ENCODE data around the gene POLD3.

DNA sequence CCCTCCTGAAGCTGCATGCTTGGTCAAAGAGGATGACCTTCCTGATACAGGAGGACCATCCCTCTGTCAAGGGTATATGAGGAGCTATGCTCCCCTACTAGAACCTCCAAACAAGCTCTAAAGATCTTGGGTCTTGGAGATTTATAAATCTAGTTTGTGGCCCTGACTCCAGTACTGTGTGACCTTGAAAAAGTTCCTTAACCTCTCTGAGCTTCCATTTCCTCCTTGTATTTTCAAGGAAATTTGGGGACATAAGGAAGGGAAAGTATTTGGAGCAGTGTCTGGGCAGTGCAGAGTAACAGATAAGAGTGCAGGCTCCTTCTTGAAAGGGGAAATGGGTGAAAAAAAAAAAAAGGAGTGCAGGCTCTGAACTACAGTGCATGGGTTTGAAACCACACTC is 93.0 kb downstream of the POLD3 start:
- TF ChIP-seq POLR2A (IDR thresholded peaks at IDR 0.05), result no peak
- TF ChIP-seq, protein P1, sequence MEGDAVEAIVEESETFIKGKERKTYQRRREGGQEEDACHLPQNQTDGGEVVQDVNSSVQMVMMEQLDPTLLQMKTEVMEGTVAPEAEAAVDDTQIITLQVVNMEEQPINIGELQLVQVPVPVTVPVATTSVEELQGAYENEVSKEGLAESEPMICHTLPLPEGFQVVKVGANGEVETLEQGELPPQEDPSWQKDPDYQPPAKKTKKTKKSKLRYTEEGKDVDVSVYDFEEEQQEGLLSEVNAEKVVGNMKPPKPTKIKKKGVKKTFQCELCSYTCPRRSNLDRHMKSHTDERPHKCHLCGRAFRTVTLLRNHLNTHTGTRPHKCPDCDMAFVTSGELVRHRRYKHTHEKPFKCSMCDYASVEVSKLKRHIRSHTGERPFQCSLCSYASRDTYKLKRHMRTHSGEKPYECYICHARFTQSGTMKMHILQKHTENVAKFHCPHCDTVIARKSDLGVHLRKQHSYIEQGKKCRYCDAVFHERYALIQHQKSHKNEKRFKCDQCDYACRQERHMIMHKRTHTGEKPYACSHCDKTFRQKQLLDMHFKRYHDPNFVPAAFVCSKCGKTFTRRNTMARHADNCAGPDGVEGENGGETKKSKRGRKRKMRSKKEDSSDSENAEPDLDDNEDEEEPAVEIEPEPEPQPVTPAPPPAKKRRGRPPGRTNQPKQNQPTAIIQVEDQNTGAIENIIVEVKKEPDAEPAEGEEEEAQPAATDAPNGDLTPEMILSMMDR (IDR thresholded peaks at IDR 0.05), result no peak

Measured in Peyer's patch (tissue), 4 donors.